Tibial nerve (tissue), 3 donors: Measurements from ENCODE around the gene ABLIM2.

Experiments
- CTCF ChIP-seq, 5 experiments: fragments of 200-600 bp in 3 of 5; fragments of 450-650 bp in 2 of 5; sonication (generic) in 3 of 5; IDR thresholded peaks; one replicate each; pipeline ENCODE4 v1.5.1; 2016 to 2019; ENCODE audit warnings: antibody characterized with exemption in 5 of 5, mild to moderate bottlenecking in 3 of 5, moderate library complexity in 2 of 5
- POLR2A ChIP-seq, 2 donors: fragments of 450-650 bp; IDR thresholded peaks; one replicate each; pipeline ENCODE4 v1.6.1; 2017; ENCODE audit warnings: antibody characterized with exemption in 2 of 2, mild to moderate bottlenecking in 2 of 2, moderate library complexity in 2 of 2

- TF ChIP-seq CTCF (IDR thresholded peaks at IDR 0.05) (no peak), POLR2A (IDR thresholded peaks at IDR 0.05) (no peak)
These were observed 89.4 kb downstream of the ABLIM2 start for GRCh38 chr4:8069102-8069752.
